ENCODE results near the gene MEI1. TPM values are rescaled to one million over a fixed set of nuclear protein-coding genes. Genes with fewer than 3 reads are reported as not detected.
"Not testable (repeated sequence)": the region's sequence is repeated elsewhere in the genome, so short reads cannot be mapped to it uniquely, and the experiment has no call there.

The MEI1 gene
- total RNA-seq, 1 experiment from 2014 or later = 0.08 TPM

- DNase-seq (ENCODE audit: low read depth in 1 of 2, low spot score in 2 of 2) = peak; percentile 92 to 99
- H3K27ac ChIP-seq = peak overlapping the region; percentile 97
- H3K4me1 ChIP-seq (replicated peaks) = peaks cover 71% of the 10 kb centered on the region
These were observed 30.1 kb upstream of the MEI1 start for GRCh38 chr22:41668971-41669911.

GRCh38 chr22:41672096-41672495 is 27.2 kb upstream of the MEI1 start:
- H3K4me1 ChIP-seq (replicated peaks) = peaks cover 62% of the 10 kb centered on the region
- H3K9me3 ChIP-seq (replicated peaks); H3K4me3 ChIP-seq; H3K27me3 ChIP-seq (replicated peaks): not testable (repeated sequence)
- H3K27ac ChIP-seq = peak overlapping the region; percentile 97
- DNase-seq (ENCODE audit: low read depth in 1 of 2, low spot score in 2 of 2) = peak; percentile 83 to 89
- peaks cover 42% of the 10 kb centered on the region for H3K36me3 ChIP-seq

More at GRCh38 chr22:41668971-41669911, 30.1 kb upstream of the MEI1 start:
- no peaks in the 10 kb centered on the region for H3K9me3 ChIP-seq (replicated peaks)
- no peak overlapping the region for H3K4me3 ChIP-seq
- H3K36me3 ChIP-seq = peaks cover 40% of the 10 kb centered on the region
- no peaks in the 10 kb centered on the region for H3K27me3 ChIP-seq (replicated peaks)

GRCh38 chr22:41672780-41673509 is 26.4 kb upstream of the MEI1 start:
- peak overlapping the region; percentile 97 for H3K27ac ChIP-seq
- DNase-seq (ENCODE audit: low read depth in 1 of 2, low spot score in 2 of 2) = peak in 1 of 2 experiments; percentile 47
- H3K36me3 ChIP-seq = peaks cover 48% of the 10 kb centered on the region
- no peaks in the 10 kb centered on the region for H3K9me3 ChIP-seq (replicated peaks)
- no peaks in the 10 kb centered on the region for H3K27me3 ChIP-seq (replicated peaks)
- peaks cover 53% of the 10 kb centered on the region for H3K4me1 ChIP-seq (replicated peaks)
- no peak overlapping the region for H3K4me3 ChIP-seq

GRCh38 chr22:41674846-41675340 is 24.4 kb upstream of the MEI1 start:
- peaks cover 68% of the 10 kb centered on the region for H3K36me3 ChIP-seq
- H3K9me3 ChIP-seq (replicated peaks) = no peaks in the 10 kb centered on the region
- no peak overlapping the region for H3K27ac ChIP-seq
- H3K4me3 ChIP-seq = no peak overlapping the region
- no peaks in the 10 kb centered on the region for H3K27me3 ChIP-seq (replicated peaks)
- peaks cover 35% of the 10 kb centered on the region for H3K4me1 ChIP-seq (replicated peaks)
- no peak for DNase-seq (ENCODE audit: low read depth in 1 of 2, low spot score in 2 of 2)

GRCh38 chr22:41676134-41676533 is 23.2 kb upstream of the MEI1 start:
- Histone ChIP-seq H3K36me3 (peaks cover 80% of the 10 kb centered on the region), H3K27ac (no peak overlapping the region), H3K4me1 (replicated peaks) (peaks cover 23% of the 10 kb centered on the region), H3K4me3 (no peak overlapping the region), H3K27me3 (replicated peaks) (no peaks in the 10 kb centered on the region), H3K9me3 (replicated peaks) (no peaks in the 10 kb centered on the region)
- no peak for DNase-seq (ENCODE audit: low read depth in 1 of 2, low spot score in 2 of 2)

- Histone ChIP-seq H3K4me1 (replicated peaks) (peaks cover 24% of the 10 kb centered on the region), H3K27me3 (replicated peaks) (no peaks in the 10 kb centered on the region), H3K27ac (no peak overlapping the region; the same call in 1 of the 2 replicates), H3K9me3 (replicated peaks) (no peaks in the 10 kb centered on the region), H3K4me3 (peak overlapping the region; percentile 51), H3K36me3 (peaks cover 64% of the 10 kb centered on the region)
- DNase-seq (ENCODE audit: low read depth in 1 of 2, low spot score in 2 of 2) = no peak
These were observed 17.7 kb upstream of the MEI1 start for GRCh38 chr22:41681616-41682015.

- H3K27me3 ChIP-seq (replicated peaks) = no peaks in the 10 kb centered on the region
- H3K36me3 ChIP-seq = peaks cover 61% of the 10 kb centered on the region
- peak; percentile 67 to 82 for DNase-seq (ENCODE audit: low read depth in 1 of 2, low spot score in 2 of 2)
These were observed 17.1 kb upstream of the MEI1 start for GRCh38 chr22:41682033-41682807.

GRCh38 chr22:41683052-41683451 is 16.3 kb upstream of the MEI1 start:
- H3K36me3 ChIP-seq = peaks cover 59% of the 10 kb centered on the region
- no peaks in the 10 kb centered on the region for H3K9me3 ChIP-seq (replicated peaks)
- H3K4me3 ChIP-seq = no peak overlapping the region
- DNase-seq (ENCODE audit: low read depth in 1 of 2, low spot score in 2 of 2) = no peak
- H3K27me3 ChIP-seq (replicated peaks) = no peaks in the 10 kb centered on the region
- H3K27ac ChIP-seq = peak overlapping the region; percentile 45
- peaks cover 32% of the 10 kb centered on the region for H3K4me1 ChIP-seq (replicated peaks)

More at GRCh38 chr22:41682033-41682807, 17.1 kb upstream of the MEI1 start:
- no peaks in the 10 kb centered on the region for H3K9me3 ChIP-seq (replicated peaks)
- H3K27ac ChIP-seq = peak overlapping the region; percentile 45
- peaks cover 27% of the 10 kb centered on the region for H3K4me1 ChIP-seq (replicated peaks)
- H3K4me3 ChIP-seq = peak overlapping the region; percentile 51

GRCh38 chr22:41683616-41684015 is 15.7 kb upstream of the MEI1 start:
- no peak overlapping the region for H3K4me3 ChIP-seq
- H3K27ac ChIP-seq = peak overlapping the region; percentile 45
- peaks cover 54% of the 10 kb centered on the region for H3K36me3 ChIP-seq
- no peaks in the 10 kb centered on the region for H3K27me3 ChIP-seq (replicated peaks)
- H3K4me1 ChIP-seq (replicated peaks) = peaks cover 32% of the 10 kb centered on the region
- no peaks in the 10 kb centered on the region for H3K9me3 ChIP-seq (replicated peaks)
- DNase-seq (ENCODE audit: low read depth in 1 of 2, low spot score in 2 of 2) = peak in 1 of 2 experiments; percentile 42

GRCh38 chr22:41684194-41684593 is 15.1 kb upstream of the MEI1 start:
- Histone ChIP-seq H3K36me3 (peaks cover 48% of the 10 kb centered on the region), H3K9me3 (replicated peaks) (no peaks in the 10 kb centered on the region), H3K4me3 (no peak overlapping the region), H3K27me3 (replicated peaks) (no peaks in the 10 kb centered on the region), H3K27ac (peak overlapping the region; percentile 35), H3K4me1 (replicated peaks) (peaks cover 35% of the 10 kb centered on the region)
- no peak for DNase-seq (ENCODE audit: low read depth in 1 of 2, low spot score in 2 of 2)

- Histone ChIP-seq H3K4me1 (replicated peaks) (peaks cover 43% of the 10 kb centered on the region), H3K36me3 (peaks cover 30% of the 10 kb centered on the region)
- H3K27ac ChIP-seq; H3K9me3 ChIP-seq (replicated peaks); DNase-seq (ENCODE audit: low read depth in 1 of 2, low spot score in 2 of 2); H3K27me3 ChIP-seq (replicated peaks); H3K4me3 ChIP-seq: not testable (repeated sequence)
These were observed 12.4 kb upstream of the MEI1 start for GRCh38 chr22:41686890-41687289.

GRCh38 chr22:41687901-41688364 is 11.4 kb upstream of the MEI1 start:
- Histone ChIP-seq H3K36me3 (peaks cover 21% of the 10 kb centered on the region), H3K27me3 (replicated peaks) (no peaks in the 10 kb centered on the region), H3K9me3 (replicated peaks) (no peaks in the 10 kb centered on the region), H3K4me1 (replicated peaks) (peaks cover 38% of the 10 kb centered on the region), H3K4me3 (peak overlapping the region; percentile 62), H3K27ac (peak overlapping the region; percentile 84)
- DNase-seq (ENCODE audit: low read depth in 1 of 2, low spot score in 2 of 2) = peak in 1 of 2 experiments; percentile 37
